IPS-NIHi7 (cell line): ENCODE results near the gene IGSF3.
"Not testable (repeated sequence)": the region's sequence is repeated elsewhere in the genome, so short reads cannot be mapped to it uniquely, and the experiment has no call there.

Experiments used
- DNase-seq: peaks from one replicate; pipeline ENCODE4 v3.0.0; 2012; ENCODE audit warnings: mixed read lengths; ENCODE audit errors: extremely low spot score

Gene IGSF3

GRCh38 chr1:116631996-116632925 is 35.3 kb downstream of the IGSF3 start:
- not testable (repeated sequence) for DNase-seq

GRCh38 chr1:116631554-116631953 is 36.0 kb downstream of the IGSF3 start:
- not testable (repeated sequence) for DNase-seq

GRCh38 chr1:116630057-116630456 is 37.5 kb downstream of the IGSF3 start:
- DNase-seq = not testable (repeated sequence)

- DNase-seq = not testable (repeated sequence)
These were observed 38.1 kb downstream of the IGSF3 start for GRCh38 chr1:116629441-116629840.

GRCh38 chr1:116628448-116628847 is 39.1 kb downstream of the IGSF3 start:
- DNase-seq = no peak

- not testable (repeated sequence) for DNase-seq
These were observed 40.2 kb downstream of the IGSF3 start for GRCh38 chr1:116627357-116627756.

GRCh38 chr1:116626915-116627314 is 40.6 kb downstream of the IGSF3 start:
- not testable (repeated sequence) for DNase-seq

GRCh38 chr1:116625155-116625554 is 42.4 kb downstream of the IGSF3 start:
- not testable (repeated sequence) for DNase-seq

GRCh38 chr1:116624040-116624439 is 43.5 kb downstream of the IGSF3 start:
- DNase-seq = no peak

GRCh38 chr1:116622496-116622895 is 45.0 kb downstream of the IGSF3 start:
- DNase-seq = not testable (repeated sequence)

GRCh38 chr1:116621756-116622155 is 45.8 kb downstream of the IGSF3 start:
- DNase-seq = not testable (repeated sequence)

GRCh38 chr1:116620392-116620791 is 47.1 kb downstream of the IGSF3 start:
- not testable (repeated sequence) for DNase-seq

- DNase-seq = not testable (repeated sequence)
These were observed 48.4 kb downstream of the IGSF3 start for GRCh38 chr1:116619106-116619505.

- DNase-seq = not testable (repeated sequence)
These were observed 49.7 kb downstream of the IGSF3 start for GRCh38 chr1:116617808-116618207.

GRCh38 chr1:116613825-116614224 is 53.7 kb downstream of the IGSF3 start:
- DNase-seq = not testable (repeated sequence)

GRCh38 chr1:116609801-116610371 is 57.6 kb downstream of the IGSF3 start:
- DNase-seq = not testable (repeated sequence)

GRCh38 chr1:116608841-116609240 is 58.7 kb downstream of the IGSF3 start:
- DNase-seq = not testable (repeated sequence)

GRCh38 chr1:116608151-116608550 is 59.4 kb downstream of the IGSF3 start:
- DNase-seq = not testable (repeated sequence)

- DNase-seq = not testable (repeated sequence)
These were observed 60.1 kb downstream of the IGSF3 start for GRCh38 chr1:116607463-116607862.

- not testable (repeated sequence) for DNase-seq
These were observed 61.5 kb downstream of the IGSF3 start for GRCh38 chr1:116606067-116606466.

- no peak for DNase-seq
These were observed 62.2 kb downstream of the IGSF3 start for GRCh38 chr1:116605315-116605714.

GRCh38 chr1:116604408-116604807 is 63.1 kb downstream of the IGSF3 start:
- not testable (repeated sequence) for DNase-seq

GRCh38 chr1:116603646-116604045 is 63.9 kb downstream of the IGSF3 start:
- not testable (repeated sequence) for DNase-seq
